Neural cell (in vitro differentiated cells): Measurements from ENCODE around the gene KIF1B. TPM values are rescaled to one million over a fixed set of nuclear protein-coding genes. Genes with fewer than 3 reads are reported as not detected.

Experiments used
- H2AFZ ChIP-seq: fragments of 200-600, 300-800 bp; sonication (generic), shearing (Covaris generic); 2 replicates; pipeline ENCODE4 v1.6.0; 2014; ENCODE audit warnings: low read depth, mild to moderate bottlenecking, antibody characterized with exemption, low read length, moderate library complexity
- H3F3A ChIP-seq: fragments of 200-600 bp; shearing (Covaris generic); 2 replicates; pipeline ENCODE4 v1.6.1; 2016; ENCODE audit warnings: mild to moderate bottlenecking, moderate library complexity, mixed read lengths, antibody characterized with exemption, low read length; ENCODE audit not compliant: insufficient read depth, poor library complexity, severe bottlenecking
- H3K27ac ChIP-seq: fragments of 200-600, 300-800 bp; sonication (generic), shearing (Covaris generic); 2 replicates; pipeline ENCODE4 v1.5.1; 2014; ENCODE audit warnings: mild to moderate bottlenecking, low read length, moderate library complexity
- H3K27me3 ChIP-seq: fragments of 300-800, 200-600 bp; sonication (generic), shearing (Covaris generic); 2 replicates; pipeline ENCODE4 v1.6.0; 2014; ENCODE audit warnings: mild to moderate bottlenecking, low read depth, low read length, moderate library complexity; ENCODE audit not compliant: insufficient read depth
- H3K36me3 ChIP-seq: fragments of 300-800, 200-600 bp; sonication (generic), shearing (Covaris generic); 2 replicates; pipeline ENCODE4 v1.5.1; 2014; ENCODE audit warnings: mild to moderate bottlenecking, antibody characterized with exemption, low read length, moderate library complexity; ENCODE audit not compliant: insufficient read depth
- H3K4me2 ChIP-seq: fragments of 300-800, 200-600 bp; sonication (generic), shearing (Covaris generic); 2 replicates; pipeline ENCODE4 v1.6.0; 2014; ENCODE audit warnings: mild to moderate bottlenecking, low read length
- H3K4me3 ChIP-seq: fragments of 300-800, 200-600 bp; sonication (generic), shearing (Covaris generic); 2 replicates; pipeline ENCODE4 v1.5.1; 2014; ENCODE audit warnings: mild to moderate bottlenecking, low read length, moderate library complexity
- H3K79me2 ChIP-seq: fragments of 200-600 bp; shearing (Covaris generic); replicated peaks from 2 replicates; pipeline ENCODE4 v1.6.0; 2014; ENCODE audit warnings: mild to moderate bottlenecking, low read length, moderate library complexity; ENCODE audit not compliant: insufficient read depth
- H3K9ac ChIP-seq: fragments of 300-800, 200-600 bp; sonication (generic), shearing (Covaris generic); 2 replicates; pipeline ENCODE4 v1.6.1; 2016; ENCODE audit warnings: mild to moderate bottlenecking, low read length, mixed read lengths
- H3K9me2 ChIP-seq: fragments of 200-600 bp; shearing (Covaris generic); 2 replicates; pipeline ENCODE4 v1.6.1; 2016; ENCODE audit warnings: mild to moderate bottlenecking, low read length, mixed read lengths; ENCODE audit not compliant: insufficient read depth
- H3K9me3 ChIP-seq: fragments of 200-600, 300-800 bp; sonication (generic), shearing (Covaris generic); 2 replicates; pipeline ENCODE4 v1.6.1; 2016; ENCODE audit warnings: mild to moderate bottlenecking, mixed run types, low read length, moderate library complexity, mixed read lengths
- H4K20me1 ChIP-seq: fragments of 200-600 bp; shearing (Covaris generic); 2 replicates; pipeline ENCODE4 v1.6.1; 2016; ENCODE audit warnings: mild to moderate bottlenecking, mixed run types; ENCODE audit not compliant: insufficient read depth
- EP300 ChIP-seq: fragments of 450-650 bp; conservative IDR thresholded peaks from 2 replicates; pipeline ENCODE4 v1.6.1; 2014; ENCODE audit warnings: antibody characterized with exemption, mild to moderate bottlenecking, moderate library complexity; ENCODE audit not compliant: poor library complexity, severe bottlenecking
- EZH2 ChIP-seq: fragments of 200-600, 300-800 bp; shearing (Covaris generic), sonication (generic); IDR thresholded peaks from 2 replicates; pipeline ENCODE4 v1.6.1; 2014; ENCODE audit warnings: antibody characterized with exemption, low read length, borderline replicate concordance, mild to moderate bottlenecking; ENCODE audit not compliant: insufficient read depth, poor library complexity, severe bottlenecking
- MXI1 ChIP-seq: fragments of 450-650 bp; conservative IDR thresholded peaks from 2 replicates; pipeline ENCODE4 v1.6.1; 2014; ENCODE audit warnings: antibody characterized with exemption, mild to moderate bottlenecking; ENCODE audit not compliant: poor library complexity, severe bottlenecking
- POLR2AphosphoS5 ChIP-seq: IDR thresholded peaks from 2 replicates; pipeline ENCODE4 v1.6.1; 2012
- RAD21 ChIP-seq: fragments of 450-650 bp; conservative IDR thresholded peaks from 2 replicates; pipeline ENCODE4 v1.6.1; 2014; ENCODE audit warnings: antibody characterized with exemption, mild to moderate bottlenecking, moderate library complexity
- SMC3 ChIP-seq: fragments of 450-650 bp; conservative IDR thresholded peaks from 2 replicates; pipeline ENCODE4 v1.6.1; 2014; ENCODE audit warnings: antibody characterized with exemption, mild to moderate bottlenecking, moderate library complexity; ENCODE audit not compliant: poor library complexity
- TAF1 ChIP-seq: IDR thresholded peaks from 2 replicates; pipeline ENCODE4 v1.6.1; 2012; ENCODE audit warnings: low read depth
- polyA plus RNA-seq: library from polyadenylated mRNA; depleted of rRNA; stranded (reverse); fragments of >200 nt; gene quantifications from 2 replicates; pipeline ENCODE4 v1.2.3, GENCODE V29; 2014
- TF ChIP-seq, protein P1 (sequence below): fragments of 450-650 bp; IDR thresholded peaks from 2 replicates; pipeline ENCODE4 v1.5.1; 2014; ENCODE audit warnings: antibody characterized with exemption, mild to moderate bottlenecking, moderate library complexity; ENCODE audit not compliant: poor library complexity, severe bottlenecking
- TF ChIP-seq, protein P2 (sequence below): IDR thresholded peaks from 2 replicates; pipeline ENCODE4 v1.6.1; 2012; ENCODE audit warnings: borderline replicate concordance

The KIF1B gene
- polyA plus RNA-seq, 1 donor from 2014 or later, result 76.4 TPM

DNA sequence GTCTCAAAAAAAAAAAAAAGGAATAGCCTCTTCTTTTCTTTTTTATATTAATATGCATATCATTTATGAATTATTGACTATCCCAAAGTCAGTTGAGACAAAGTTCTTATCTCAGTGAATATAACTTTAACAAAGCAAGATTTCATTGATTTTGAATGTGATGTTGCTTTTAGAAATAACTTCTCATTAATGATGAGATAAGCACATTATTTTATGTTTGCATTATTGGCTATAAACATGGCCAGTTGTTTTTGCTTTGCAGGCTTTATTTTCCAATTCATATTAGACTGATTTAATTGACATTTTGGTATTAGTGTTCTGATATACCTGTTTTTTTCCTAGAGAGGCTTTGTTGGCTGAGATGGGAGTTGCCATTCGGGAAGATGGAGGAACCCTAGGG, 81.3 kb downstream of the KIF1B start:
- Histone ChIP-seq H3K9me2 (no peaks in the 10 kb centered on the region), H3K27ac (no peak overlapping the region), H3K79me2 (peaks cover 6% of the 10 kb centered on the region), H3K9ac (no peak overlapping the region), H3F3A (no peaks in the 10 kb centered on the region), H3K4me3 (no peak overlapping the region), H3K36me3 (peaks cover 22% of the 10 kb centered on the region), H2AFZ (no peak overlapping the region), H3K27me3 (no peaks in the 10 kb centered on the region), H3K4me2 (no peak overlapping the region), H4K20me1 (no peaks in the 10 kb centered on the region), H3K9me3 (no peaks in the 10 kb centered on the region)
- TF ChIP-seq EP300 (no peak), MXI1 (no peak), POLR2AphosphoS5 (no peak), RAD21 (no peak), TAF1 (no peak)
- TF ChIP-seq, protein P1, sequence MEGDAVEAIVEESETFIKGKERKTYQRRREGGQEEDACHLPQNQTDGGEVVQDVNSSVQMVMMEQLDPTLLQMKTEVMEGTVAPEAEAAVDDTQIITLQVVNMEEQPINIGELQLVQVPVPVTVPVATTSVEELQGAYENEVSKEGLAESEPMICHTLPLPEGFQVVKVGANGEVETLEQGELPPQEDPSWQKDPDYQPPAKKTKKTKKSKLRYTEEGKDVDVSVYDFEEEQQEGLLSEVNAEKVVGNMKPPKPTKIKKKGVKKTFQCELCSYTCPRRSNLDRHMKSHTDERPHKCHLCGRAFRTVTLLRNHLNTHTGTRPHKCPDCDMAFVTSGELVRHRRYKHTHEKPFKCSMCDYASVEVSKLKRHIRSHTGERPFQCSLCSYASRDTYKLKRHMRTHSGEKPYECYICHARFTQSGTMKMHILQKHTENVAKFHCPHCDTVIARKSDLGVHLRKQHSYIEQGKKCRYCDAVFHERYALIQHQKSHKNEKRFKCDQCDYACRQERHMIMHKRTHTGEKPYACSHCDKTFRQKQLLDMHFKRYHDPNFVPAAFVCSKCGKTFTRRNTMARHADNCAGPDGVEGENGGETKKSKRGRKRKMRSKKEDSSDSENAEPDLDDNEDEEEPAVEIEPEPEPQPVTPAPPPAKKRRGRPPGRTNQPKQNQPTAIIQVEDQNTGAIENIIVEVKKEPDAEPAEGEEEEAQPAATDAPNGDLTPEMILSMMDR, result no peak
- TF ChIP-seq, protein P2, sequence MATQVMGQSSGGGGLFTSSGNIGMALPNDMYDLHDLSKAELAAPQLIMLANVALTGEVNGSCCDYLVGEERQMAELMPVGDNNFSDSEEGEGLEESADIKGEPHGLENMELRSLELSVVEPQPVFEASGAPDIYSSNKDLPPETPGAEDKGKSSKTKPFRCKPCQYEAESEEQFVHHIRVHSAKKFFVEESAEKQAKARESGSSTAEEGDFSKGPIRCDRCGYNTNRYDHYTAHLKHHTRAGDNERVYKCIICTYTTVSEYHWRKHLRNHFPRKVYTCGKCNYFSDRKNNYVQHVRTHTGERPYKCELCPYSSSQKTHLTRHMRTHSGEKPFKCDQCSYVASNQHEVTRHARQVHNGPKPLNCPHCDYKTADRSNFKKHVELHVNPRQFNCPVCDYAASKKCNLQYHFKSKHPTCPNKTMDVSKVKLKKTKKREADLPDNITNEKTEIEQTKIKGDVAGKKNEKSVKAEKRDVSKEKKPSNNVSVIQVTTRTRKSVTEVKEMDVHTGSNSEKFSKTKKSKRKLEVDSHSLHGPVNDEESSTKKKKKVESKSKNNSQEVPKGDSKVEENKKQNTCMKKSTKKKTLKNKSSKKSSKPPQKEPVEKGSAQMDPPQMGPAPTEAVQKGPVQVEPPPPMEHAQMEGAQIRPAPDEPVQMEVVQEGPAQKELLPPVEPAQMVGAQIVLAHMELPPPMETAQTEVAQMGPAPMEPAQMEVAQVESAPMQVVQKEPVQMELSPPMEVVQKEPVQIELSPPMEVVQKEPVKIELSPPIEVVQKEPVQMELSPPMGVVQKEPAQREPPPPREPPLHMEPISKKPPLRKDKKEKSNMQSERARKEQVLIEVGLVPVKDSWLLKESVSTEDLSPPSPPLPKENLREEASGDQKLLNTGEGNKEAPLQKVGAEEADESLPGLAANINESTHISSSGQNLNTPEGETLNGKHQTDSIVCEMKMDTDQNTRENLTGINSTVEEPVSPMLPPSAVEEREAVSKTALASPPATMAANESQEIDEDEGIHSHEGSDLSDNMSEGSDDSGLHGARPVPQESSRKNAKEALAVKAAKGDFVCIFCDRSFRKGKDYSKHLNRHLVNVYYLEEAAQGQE, result no peak

DNA sequence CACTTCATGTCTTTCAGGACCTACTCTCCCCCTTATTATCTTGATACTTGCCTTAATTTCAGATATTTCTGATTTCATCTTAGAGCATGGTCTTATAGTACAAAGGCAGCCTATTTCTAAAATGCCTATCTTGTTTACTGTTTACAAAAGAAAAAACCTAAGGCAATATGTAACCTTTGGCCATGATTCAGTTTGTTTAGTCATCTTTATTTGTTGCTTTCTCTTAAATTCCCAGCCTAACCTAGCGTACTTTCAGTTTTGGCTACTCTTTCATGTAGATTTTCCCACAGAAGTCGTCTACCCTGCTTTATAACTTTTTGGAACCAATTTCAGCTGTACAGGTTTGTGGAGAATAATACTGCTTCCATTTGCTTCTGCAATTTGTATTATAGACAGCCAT, 81.8 kb downstream of the KIF1B start:
- Histone ChIP-seq H3F3A (no peaks in the 10 kb centered on the region), H3K36me3 (peaks cover 22% of the 10 kb centered on the region), H4K20me1 (no peaks in the 10 kb centered on the region), H2AFZ (no peak overlapping the region), H3K4me3 (no peak overlapping the region), H3K27me3 (no peaks in the 10 kb centered on the region), H3K9ac (no peak overlapping the region), H3K27ac (no peak overlapping the region), H3K9me2 (no peaks in the 10 kb centered on the region), H3K4me2 (no peak overlapping the region), H3K9me3 (no peaks in the 10 kb centered on the region), H3K79me2 (peaks cover 6% of the 10 kb centered on the region)
- TF ChIP-seq, protein P2, result no peak
- TF ChIP-seq MXI1 (no peak), RAD21 (no peak), EZH2 (no peak), TAF1 (no peak), POLR2AphosphoS5 (no peak), EP300 (no peak), SMC3 (no peak)
- TF ChIP-seq, protein P1, result no peak
